SHP77 treated with DMSO at 0.1 percent for 48 hours (cell line): ENCODE data around the gene TRIML1.

Experiments
- DNase-seq: peaks from one replicate; lab custom pipeline; 2025; lab: John Stamatoyannopoulos, UW

TRIML1 gene, protein sequence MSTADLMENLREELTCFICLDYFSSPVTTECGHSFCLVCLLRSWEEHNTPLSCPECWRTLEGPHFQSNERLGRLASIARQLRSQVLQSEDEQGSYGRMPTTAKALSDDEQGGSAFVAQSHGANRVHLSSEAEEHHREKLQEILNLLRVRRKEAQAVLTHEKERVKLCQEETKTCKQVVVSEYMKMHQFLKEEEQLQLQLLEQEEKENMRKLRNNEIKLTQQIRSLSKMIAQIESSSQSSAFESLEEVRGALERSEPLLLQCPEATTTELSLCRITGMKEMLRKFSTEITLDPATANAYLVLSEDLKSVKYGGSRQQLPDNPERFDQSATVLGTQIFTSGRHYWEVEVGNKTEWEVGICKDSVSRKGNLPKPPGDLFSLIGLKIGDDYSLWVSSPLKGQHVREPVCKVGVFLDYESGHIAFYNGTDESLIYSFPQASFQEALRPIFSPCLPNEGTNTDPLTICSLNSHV

GRCh38 chr4:188139141-188139540 lies at the start of gene TRIML1:
Gene TRIML1 (plus strand): TSS chr4:188139441. CDS start chr4:188139559, 118 bp downstream.
- DNase-seq: no peak

DNA sequence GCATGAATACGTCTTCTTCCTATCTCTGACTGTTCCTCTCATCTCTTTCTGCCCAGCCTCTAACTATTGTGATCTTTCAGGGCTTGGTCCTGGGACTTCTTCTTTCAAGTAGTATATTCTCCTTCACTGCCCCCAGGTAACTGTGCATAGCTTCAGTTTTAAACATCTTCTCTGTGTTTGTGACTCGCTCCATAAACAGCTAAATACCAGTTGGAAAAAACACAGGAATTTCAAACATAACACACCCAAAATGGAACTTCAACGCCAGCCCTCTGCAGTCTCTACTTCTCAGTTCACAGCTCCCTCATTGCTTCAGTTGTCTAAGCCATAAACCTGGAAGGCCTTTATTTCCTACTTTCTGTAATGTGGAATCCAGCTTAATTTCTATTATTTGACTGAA lies 46.4 kb upstream of the TRIML1 start:
- DNase-seq: no peak

DNA sequence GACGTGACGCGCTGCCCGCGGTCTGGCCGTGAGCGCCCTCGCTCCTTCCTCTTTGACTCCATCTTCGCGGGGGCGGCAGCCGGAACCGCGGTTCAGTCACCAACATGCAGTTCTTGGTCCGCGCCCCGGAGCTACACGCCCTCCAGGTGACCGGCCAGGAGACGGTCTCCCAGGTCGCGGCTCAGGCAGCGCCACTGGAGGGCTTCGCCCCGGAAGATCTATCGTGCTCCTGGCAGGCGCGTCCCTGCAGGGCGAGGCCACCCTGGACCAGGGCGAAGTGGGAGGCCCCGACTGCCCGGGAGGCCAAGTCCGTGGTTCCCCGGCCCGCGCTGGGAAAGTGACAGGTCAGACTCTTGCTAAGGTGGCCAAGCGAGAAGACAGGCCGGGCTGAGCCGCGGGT lies 32.8 kb upstream of the TRIML1 start:
- no peak for DNase-seq

GRCh38 chr4:188107931-188108843 lies 31.1 kb upstream of the TRIML1 start:
- DNase-seq: no peak

DNA sequence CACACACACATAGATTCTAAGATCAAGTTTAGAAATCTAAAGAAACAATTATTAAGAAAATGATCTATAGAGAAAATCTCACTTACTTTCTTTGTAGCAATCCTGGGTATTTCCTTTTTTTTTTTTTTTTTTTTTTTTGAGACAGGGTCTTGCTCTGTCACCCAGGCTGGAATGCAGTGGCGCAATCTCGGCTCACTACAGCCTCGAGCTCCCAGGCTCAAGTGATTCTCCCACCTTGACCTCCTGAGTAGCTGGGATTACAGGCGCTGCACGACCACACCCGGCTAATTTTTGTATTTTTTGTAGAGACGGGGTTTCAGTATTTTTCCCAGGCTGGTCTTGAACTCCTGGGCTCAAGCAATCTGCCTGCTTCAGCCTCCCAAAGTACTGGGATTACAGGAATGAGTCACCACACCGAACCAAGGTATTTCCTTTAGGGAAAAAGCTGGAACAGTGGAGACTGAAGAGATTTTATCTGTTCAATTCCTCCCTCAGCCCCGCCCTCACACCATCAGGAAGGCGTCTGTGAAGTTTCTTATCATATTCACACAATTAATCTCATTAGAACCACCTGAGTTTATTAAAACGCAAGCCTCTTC lies 30.0 kb upstream of the TRIML1 start, which contains the start of gene TRIML2:
TRIML2 (minus strand) TSS at position 447 of the 599 bp plus-strand sequence. CDS start 4,235 bp downstream, outside the sequence.
- DNase-seq: no peak

GRCh38 chr4:188110036-188110435 lies 29.2 kb upstream of the TRIML1 start:
- DNase-seq: no peak

GRCh38 chr4:188110741-188111471 lies 28.3 kb upstream of the TRIML1 start:
- no peak for DNase-seq

DNA sequence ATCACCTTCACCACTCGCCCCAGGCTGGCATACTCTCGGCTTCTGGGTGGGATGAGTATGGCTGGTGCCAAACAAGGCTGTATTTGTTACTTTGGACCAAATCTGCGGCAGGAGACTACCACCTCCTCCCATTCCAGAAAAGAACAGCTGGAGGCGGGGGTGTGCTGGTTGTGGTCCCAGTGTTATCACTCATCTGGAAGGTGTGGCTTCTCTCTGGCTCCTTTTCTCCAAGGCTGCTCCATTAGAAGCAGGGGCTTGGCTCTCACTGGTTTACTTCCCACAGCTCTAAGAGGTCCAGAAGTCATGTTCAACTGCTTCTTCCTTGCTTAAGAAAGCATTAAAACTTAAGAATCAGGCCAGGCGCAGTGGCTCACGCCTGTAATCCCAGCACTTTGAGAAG lies 27.3 kb upstream of the TRIML1 start:
- DNase-seq: no peak

DNA sequence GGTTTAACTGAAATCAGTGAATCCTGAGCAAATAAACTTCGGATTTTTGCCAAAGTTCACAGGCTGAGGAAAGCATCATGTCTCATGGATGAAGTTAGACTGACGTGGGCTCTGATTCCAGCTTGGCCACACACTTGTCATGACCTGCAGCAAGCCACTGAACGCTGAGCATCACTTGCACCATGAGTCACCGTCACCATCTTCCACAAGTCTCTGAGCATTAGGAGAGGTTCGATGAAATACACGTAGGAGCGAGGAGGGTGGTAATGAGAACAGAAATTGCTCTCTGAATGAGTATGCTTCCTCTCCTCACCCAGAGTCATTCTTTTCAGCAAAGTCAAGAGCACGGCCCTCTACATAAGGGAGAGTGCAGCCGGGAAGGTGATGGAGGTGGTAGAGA lies 26.1 kb upstream of the TRIML1 start:
- DNase-seq: no peak

- no peak for DNase-seq
Measured at GRCh38 chr4:188117631-188118324, 21.5 kb upstream of the TRIML1 start.

- no peak for DNase-seq
Measured at GRCh38 chr4:188121530-188121929, 17.7 kb upstream of the TRIML1 start.

GRCh38 chr4:188127214-188127874 lies 11.9 kb upstream of the TRIML1 start:
- no peak for DNase-seq

GRCh38 chr4:188130355-188130754 lies 8.9 kb upstream of the TRIML1 start:
- DNase-seq: no peak

- DNase-seq: no peak
Measured at GRCh38 chr4:188132232-188132631, 7.0 kb upstream of the TRIML1 start.

DNA sequence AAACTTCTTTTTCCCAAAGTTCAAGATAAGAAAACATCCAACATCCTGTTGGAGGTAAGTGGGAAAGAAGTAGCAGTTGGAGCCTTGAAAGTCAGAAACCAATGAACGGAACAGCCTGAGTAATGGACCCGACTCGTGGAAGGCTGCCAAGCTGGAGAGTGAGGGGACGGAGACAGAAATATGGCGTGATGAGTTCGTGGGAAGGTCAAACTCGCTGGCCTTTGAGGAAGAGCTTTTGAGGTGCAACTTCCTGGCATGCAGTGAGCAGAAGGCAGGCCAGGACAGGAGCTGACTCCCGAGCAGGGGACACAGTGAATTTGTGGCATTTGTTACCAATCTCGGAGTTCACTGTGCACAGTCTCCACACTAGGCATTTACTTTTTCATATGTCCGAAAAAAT lies 1.0 kb upstream of the TRIML1 start:
- DNase-seq: no peak

- no peak for DNase-seq
Measured at GRCh38 chr4:188139671-188140070, 430 bp downstream of the TRIML1 start.

- DNase-seq: no peak
Measured at GRCh38 chr4:188143731-188144130, 4.5 kb downstream of the TRIML1 start.

DNA sequence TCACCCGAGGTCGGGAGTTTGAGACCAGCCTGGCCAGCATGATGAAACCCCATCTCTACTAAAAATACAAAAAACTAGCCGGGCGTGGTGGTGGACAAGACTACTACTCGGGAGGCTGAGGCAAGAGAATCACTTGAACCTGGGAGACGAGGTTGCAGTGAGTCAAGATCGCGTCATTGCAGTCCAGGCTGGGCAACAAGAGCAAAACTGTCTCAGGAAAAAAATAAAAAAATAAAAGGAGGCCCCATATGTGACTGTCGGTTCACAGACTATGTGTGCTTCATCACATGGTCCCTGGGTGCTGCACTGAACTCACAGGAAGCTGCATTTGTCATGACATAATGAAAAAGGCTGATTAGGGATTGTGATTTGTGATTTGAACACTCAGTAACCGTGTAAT lies 6.4 kb downstream of the TRIML1 start:
- DNase-seq: no peak

DNA sequence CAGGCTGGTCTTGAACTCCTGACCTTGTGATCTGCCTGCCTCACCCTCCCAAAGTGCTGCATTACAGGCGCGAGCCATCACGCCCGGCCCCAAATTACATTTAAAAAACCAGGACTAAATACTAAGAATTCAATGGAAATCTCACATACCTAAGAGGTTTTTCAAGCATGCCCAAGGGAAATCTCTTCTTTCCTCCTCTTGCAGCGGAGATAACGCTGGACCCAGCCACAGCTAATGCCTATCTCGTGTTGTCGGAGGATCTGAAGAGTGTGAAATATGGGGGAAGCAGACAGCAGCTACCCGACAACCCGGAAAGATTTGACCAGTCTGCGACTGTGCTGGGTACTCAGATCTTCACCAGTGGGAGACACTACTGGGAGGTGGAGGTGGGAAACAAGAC lies 7.4 kb downstream of the TRIML1 start:
- DNase-seq: no peak

DNA sequence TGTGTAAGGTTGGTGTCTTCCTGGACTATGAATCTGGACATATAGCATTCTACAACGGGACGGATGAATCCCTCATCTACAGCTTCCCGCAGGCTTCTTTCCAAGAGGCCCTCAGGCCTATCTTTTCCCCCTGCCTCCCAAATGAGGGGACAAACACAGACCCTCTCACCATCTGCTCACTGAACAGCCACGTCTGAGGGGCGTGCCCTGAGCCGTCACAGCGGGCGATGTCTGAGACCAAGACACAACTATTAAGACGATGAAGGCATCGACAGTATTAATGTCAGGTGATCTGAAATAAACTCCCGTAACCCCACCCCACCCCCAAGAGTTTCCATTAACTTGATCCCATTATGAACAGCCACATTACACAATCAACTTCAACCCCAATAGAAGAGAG lies 7.9 kb downstream of the TRIML1 start:
- DNase-seq: no peak

DNA sequence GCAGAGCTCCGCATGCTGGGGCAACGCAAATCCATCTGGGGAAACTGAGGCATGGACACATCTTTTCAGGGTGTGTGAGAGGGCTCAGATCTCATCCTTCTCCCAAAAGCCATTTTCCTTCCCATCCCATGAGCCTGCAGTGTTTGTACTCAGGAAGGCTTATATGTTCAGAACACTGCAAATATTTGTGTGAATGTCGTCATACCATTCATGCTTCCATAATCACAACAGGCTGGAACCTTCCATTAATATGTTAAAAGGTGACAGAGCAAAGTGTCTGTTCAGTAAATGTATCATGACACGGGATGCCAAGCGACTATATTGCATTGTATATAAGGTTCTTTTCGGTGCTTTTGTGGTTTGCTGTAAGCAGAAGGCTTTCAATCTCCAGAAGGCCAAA lies 8.5 kb downstream of the TRIML1 start:
- no peak for DNase-seq
